Endothelial cell of umbilical vein (primary cell): ENCODE results near the gene SLC41A3. TPM values are rescaled to one million over a fixed set of nuclear protein-coding genes. Genes with fewer than 3 reads are reported as not detected.

ENCODE experiments used
- BruUV-seq: library from RNA; stranded (reverse); fragments of 400-500 nt; replicated peaks from 2 replicates; lab custom pipeline; 2021; lab: Mats Ljungman, UMichigan
- CTCF ChIA-PET: fragments of 300-600, 350-600 bp; sonication (Branson Sonifier 250); formaldehyde crosslinking; loops from one replicate; lab custom pipeline; 2021; ENCODE audit warnings: antibody characterized with exemption, inconsistent platforms; lab: Charles Lee
- POLR2A ChIA-PET: fragments of 300-600, 350-600 bp; sonication (Branson Sonifier 250); formaldehyde crosslinking; loops from one replicate; lab custom pipeline; 2021; ENCODE audit warnings: antibody characterized with exemption, inconsistent platforms; lab: Charles Lee
- DNase-seq: peaks from one replicate; pipeline ENCODE4 v3.0.0-alpha.2; 2011; ENCODE audit warnings: low read depth, low spot score
- FAIRE-seq: peaks from 2 replicates; lab custom pipeline; 2011; peaks lifted over from hg19 to GRCh38; lab: Jason Lieb, UNC
- H2AFZ ChIP-seq: 2 replicates; pipeline ENCODE4 v1.6.0; 2012; ENCODE audit warnings: low read depth, low read length, control low read depth, inconsistent platforms
- H3K27ac ChIP-seq: 2 replicates; pipeline ENCODE4 v1.5.1; 2011; ENCODE audit warnings: low read depth, mild to moderate bottlenecking, control low read depth, low read length, moderate library complexity; ENCODE audit not compliant: insufficient read depth
- H3K27me3 ChIP-seq, 2 experiments: 2 replicates each; pipeline versions ENCODE4 v1.6.0 to v1.6.1; 2011; ENCODE audit warnings: low read length in 2 of 2, mixed read lengths in 1 of 2; ENCODE audit not compliant: control insufficient read depth in 2 of 2, insufficient read depth in 2 of 2
- H3K36me3 ChIP-seq, 2 experiments: 2 replicates in 1 of 2; 3 replicates in 1 of 2; pipeline ENCODE4 v1.5.1; 2011; ENCODE audit warnings: low read length in 2 of 2, mild to moderate bottlenecking in 1 of 2, moderate library complexity in 1 of 2; ENCODE audit not compliant: control insufficient read depth in 2 of 2, insufficient read depth in 2 of 2; ENCODE audit errors: extremely low read depth in 1 of 2
- H3K4me1 ChIP-seq: 3 replicates; pipeline ENCODE4 v1.5.1; 2011; ENCODE audit warnings: mild to moderate bottlenecking, low read length; ENCODE audit not compliant: control insufficient read depth, insufficient read depth; ENCODE audit errors: extremely low read depth
- H3K4me2 ChIP-seq: 2 replicates; pipeline ENCODE4 v1.6.1; 2011; ENCODE audit warnings: low read length, control low read depth, mixed read lengths; ENCODE audit not compliant: insufficient read depth
- H3K4me3 ChIP-seq, 3 experiments: fragments of 200-600 bp in 1 of 3; sonication (generic), shearing (Covaris generic) in 1 of 3; replicated peaks in 1 of 3; 2 replicates each; pipeline ENCODE4 v1.5.1; 2011 to 2016; ENCODE audit warnings: control low read depth in 3 of 3, low read length in 3 of 3, mild to moderate bottlenecking in 2 of 3, inconsistent platforms in 1 of 3, low read depth in 1 of 3, moderate library complexity in 1 of 3; ENCODE audit not compliant: insufficient read depth in 1 of 3
- H3K79me2 ChIP-seq: 2 replicates; pipeline ENCODE4 v1.6.0; 2012; ENCODE audit warnings: low read length, inconsistent platforms; ENCODE audit not compliant: control insufficient read depth, insufficient read depth
- H3K9ac ChIP-seq: replicated peaks from 2 replicates; pipeline ENCODE3; 2011; ENCODE audit warnings: low read length, control low read depth; ENCODE audit not compliant: insufficient read depth; ENCODE audit errors: extremely low read depth
- H3K9me1 ChIP-seq: replicated peaks from 3 replicates; pipeline ENCODE4 v1.6.0; 2011; ENCODE audit warnings: mild to moderate bottlenecking, low read length; ENCODE audit not compliant: control insufficient read depth, insufficient read depth; ENCODE audit errors: extremely low read depth
- H3K9me3 ChIP-seq: replicated peaks from 2 replicates; pipeline ENCODE4 v1.5.1; 2012; ENCODE audit warnings: low read length, inconsistent platforms; ENCODE audit not compliant: control insufficient read depth, insufficient read depth
- H4K20me1 ChIP-seq: replicated peaks from 2 replicates; pipeline ENCODE3; 2011; ENCODE audit warnings: mild to moderate bottlenecking, low read length; ENCODE audit not compliant: control insufficient read depth, insufficient read depth; ENCODE audit errors: extremely low read depth
- CTCF ChIP-seq, 2 donors: IDR thresholded peaks; 1 replicate in 1 of 2; 2 replicates in 1 of 2; pipeline ENCODE4 v1.5.1; 2011; ENCODE audit warnings: low read length in 2 of 2, mild to moderate bottlenecking in 2 of 2, moderate library complexity in 2 of 2, control low read depth in 1 of 2, inconsistent platforms in 1 of 2, low read depth in 1 of 2; ENCODE audit not compliant: insufficient read depth in 1 of 2; ENCODE audit errors: extremely low read depth in 1 of 2
- EZH2 ChIP-seq: IDR thresholded peaks from 2 replicates; pipeline ENCODE4 v1.6.1; 2012; ENCODE audit warnings: borderline replicate concordance, low read depth, mild to moderate bottlenecking, moderate library complexity, low read length, inconsistent platforms; ENCODE audit not compliant: severe bottlenecking
- FOS ChIP-seq: IDR thresholded peaks from 2 replicates; pipeline ENCODE4 v1.6.1; 2011; ENCODE audit warnings: mild to moderate bottlenecking, low read length, moderate library complexity, borderline replicate concordance; ENCODE audit not compliant: insufficient read depth
- GATA2 ChIP-seq: IDR thresholded peaks from 2 replicates; pipeline ENCODE4 v1.7.0; 2011; ENCODE audit warnings: low read depth, mild to moderate bottlenecking, moderate library complexity, mixed read lengths, low read length; ENCODE audit not compliant: insufficient read length, insufficient read depth
- JUN ChIP-seq: IDR thresholded peaks from 2 replicates; pipeline ENCODE4 v1.6.1; 2011; ENCODE audit warnings: borderline replicate concordance, low read depth; ENCODE audit not compliant: insufficient read length, insufficient read depth
- MAX ChIP-seq: IDR thresholded peaks from 2 replicates; pipeline ENCODE4 v1.6.1; 2011; ENCODE audit not compliant: insufficient read depth, insufficient read length
- MYC ChIP-seq: IDR thresholded peaks from one replicate; pipeline ENCODE4 v1.6.1; 2011; ENCODE audit warnings: mild to moderate bottlenecking, low read depth, low read length
- POLR2A ChIP-seq: IDR thresholded peaks from 2 replicates; pipeline ENCODE4 v1.6.1; 2012; ENCODE audit warnings: low read depth, mild to moderate bottlenecking, control low read depth, low read length
- POLR2AphosphoS5 ChIP-seq: IDR thresholded peaks from 2 replicates; pipeline ENCODE4 v1.6.1; 2012; ENCODE audit warnings: low read depth, mild to moderate bottlenecking, control low read depth, low read length, moderate library complexity; ENCODE audit not compliant: insufficient read depth
- dilution Hi-C: fragments of 300-500 bp; cut with MboI; formaldehyde crosslinking; loops from one replicate; pipeline ENCODE4 v1.15.0; 2019; ENCODE audit warnings: low sequenced_read_pairs; ENCODE audit not compliant: extremely low pct_ligation_motif_present
- intact Hi-C: fragments of 100-400 bp; cut with micrococcal nuclease; formaldehyde crosslinking; loops from one replicate; pipeline ENCODE4 v1.10.0; 2022
- polyA plus RNA-seq, 4 experiments: library from polyadenylated mRNA; depleted of rRNA in 3 of 4; stranded (reverse) in 3 of 4; unstranded in 1 of 4; fragments of >200 nt; gene quantifications; 2 replicates each; pipeline versions ENCODE4 v1.2.1 to v1.2.3, GENCODE V29; 2011 to 2012; ENCODE audit warnings: missing spikeins in 1 of 4
- total RNA-seq: library from RNA; stranded (reverse); gene quantifications from 2 replicates; pipeline ENCODE4 v1.2.3, GENCODE V29; 2021

SLC41A3 gene
- total and polyA plus RNA-seq, 2 donors (not counting 3 experiments of a cell fraction or from before 2014, with no cell fraction given), result 52.5 to 118 TPM

GRCh38 chr3:126064627-126065258, 19.2 kb downstream of the SLC41A3 start:
- BruUV-seq, result no TSS peak
- no peak overlapping the region for H3K4me3 ChIP-seq

More at GRCh38 chr3:126064627-126065258, 19.2 kb downstream of the SLC41A3 start:
- peaks cover 0 to 2% of the 10 kb centered on the region in 2 experiments for H3K36me3 ChIP-seq
- intact Hi-C loops, result no loop called here
- no peak overlapping the region for H3K27ac ChIP-seq
- TF ChIP-seq POLR2A (no peak), FOS (no peak), MYC (no peak), POLR2AphosphoS5 (no peak), CTCF (IDR thresholded peaks at IDR 0.05; ENCODE audit: extremely low read depth in 1 of 2, insufficient read depth in 1 of 2, low read depth in 1 of 2, low read length in 2 of 2) (no peak), EZH2 (no peak), MAX (no peak), JUN (no peak), GATA2 (no peak)
- no peaks in the 10 kb centered on the region for H3K9me3 ChIP-seq
- no peaks in the 10 kb centered on the region for H3K4me1 ChIP-seq
- POLR2A ChIA-PET, result no interaction called here
- no peaks in the 10 kb centered on the region for H3K27me3 ChIP-seq
- CTCF ChIA-PET, result interaction anchor here (1.3 kb wide), 1 partner anchor 11 kb away, joined by 3 read pairs; no protein-coding TSS in a partner anchor
- H3K9ac ChIP-seq, result no peak overlapping the region
- FAIRE-seq, result no peak
- H3K79me2 ChIP-seq, result no peaks in the 10 kb centered on the region
- H3K4me2 ChIP-seq, result no peak overlapping the region
- DNase-seq, result no peak
- H3K9me1 ChIP-seq, result peaks cover 2% of the 10 kb centered on the region
- H4K20me1 ChIP-seq, result no peaks in the 10 kb centered on the region
- H2AFZ ChIP-seq, result no peak overlapping the region
- dilution Hi-C loops, result no loop called here
